Pons (tissue), 1 donor: ENCODE data around the gene DHX9.
"Not testable (repeated sequence)": the region's sequence is repeated elsewhere in the genome, so short reads cannot be mapped to it uniquely, and the experiment has no call there.

Experiments used
- DNase-seq: peaks from one replicate; pipeline ENCODE4 v3.0.0-alpha.2; 2016; ENCODE audit warnings: low spot score

The DHX9 gene

DNA sequence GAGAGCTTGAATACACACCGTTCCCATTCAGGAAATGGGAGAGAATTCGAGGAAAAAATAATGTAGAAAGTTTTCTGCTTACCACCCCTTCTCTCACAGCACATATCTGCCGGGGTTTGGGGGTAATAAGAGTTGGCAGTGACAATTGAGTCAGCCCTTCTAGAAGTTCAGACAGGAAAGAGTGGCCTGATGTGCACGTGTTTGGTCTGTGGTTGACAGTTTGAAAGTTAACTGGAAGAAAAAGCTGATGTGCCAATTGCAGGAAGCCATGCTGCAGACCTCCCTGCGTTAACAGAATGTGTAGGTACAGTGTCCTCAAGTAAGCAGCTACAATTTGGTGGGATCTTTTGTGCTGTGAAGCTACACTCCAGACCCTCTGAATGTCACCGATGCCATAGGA is 50.9 kb downstream of the DHX9 start:
- no peak for DNase-seq

DNA sequence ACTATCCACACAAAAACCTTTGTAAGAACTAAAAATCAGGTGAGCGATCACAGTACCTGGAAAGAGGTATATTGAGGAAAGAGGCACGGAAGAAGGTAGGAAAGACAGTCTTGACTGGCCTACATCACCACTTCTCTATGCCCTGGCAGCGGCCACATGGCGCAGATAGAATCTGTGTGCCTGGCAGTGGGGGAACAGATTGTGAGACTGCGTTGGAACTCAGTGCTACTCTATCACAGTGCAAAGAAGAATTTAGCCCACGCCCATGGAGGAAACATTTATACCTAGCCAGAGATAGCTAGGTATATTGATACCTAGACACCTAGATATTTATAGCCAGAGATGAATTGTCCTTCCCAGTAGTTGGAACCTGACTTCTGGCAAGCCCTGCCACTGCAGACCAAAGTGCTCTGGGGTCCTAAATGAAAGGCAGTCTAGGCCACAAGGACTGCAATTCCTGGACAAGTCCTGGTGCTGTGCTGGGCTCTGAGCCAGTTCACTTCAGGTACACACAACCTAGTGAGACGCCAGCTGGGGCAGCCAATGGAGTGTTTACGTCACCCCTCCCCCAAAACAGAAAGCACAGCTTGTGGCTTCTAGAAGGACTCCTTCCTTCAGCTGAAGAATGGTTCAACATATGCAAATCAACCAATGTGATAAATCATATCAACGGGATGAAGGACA is 51.9 kb downstream of the DHX9 start:
- no peak for DNase-seq

- no peak for DNase-seq
These were observed 58.5 kb downstream of the DHX9 start for GRCh38 chr1:182897696-182898095.

DNA sequence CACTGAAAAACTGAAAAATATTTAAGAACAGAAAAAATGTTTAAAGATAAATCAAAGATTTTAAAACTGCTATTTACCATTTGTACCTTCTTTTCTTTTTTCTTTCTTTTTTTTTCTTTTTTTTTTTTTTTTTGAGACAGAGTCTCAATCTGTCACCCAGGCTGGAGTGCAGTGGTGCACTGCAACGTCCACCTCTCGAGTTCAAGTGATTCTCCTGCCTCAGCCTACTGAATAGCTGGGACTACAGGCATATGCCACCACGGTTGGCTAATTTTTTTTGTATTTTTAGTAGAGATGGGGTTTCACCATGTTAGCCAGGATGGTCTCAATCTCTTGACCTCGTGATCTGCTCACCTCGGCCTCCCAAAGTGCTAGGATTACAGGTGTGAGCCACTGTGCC is 62.8 kb downstream of the DHX9 start:
- DNase-seq, result not testable (repeated sequence)

DNA sequence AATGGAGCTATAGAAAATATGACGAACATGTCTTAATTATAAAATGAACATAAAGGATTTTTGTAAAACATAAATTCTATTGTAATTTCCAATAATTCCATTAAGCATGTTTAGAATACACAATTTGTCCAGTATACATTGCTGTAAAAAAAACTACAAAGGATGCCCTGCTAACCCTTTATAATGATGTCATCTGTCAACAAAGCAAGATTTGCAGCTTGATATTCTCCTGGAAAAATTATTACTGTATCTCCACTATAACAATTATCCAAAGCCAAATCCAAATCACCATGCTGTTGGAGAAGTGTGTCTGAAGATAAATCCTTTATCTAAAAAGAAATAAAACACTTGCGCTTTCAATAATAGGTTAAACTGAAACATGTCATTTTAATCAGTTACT is 66.2 kb downstream of the DHX9 start:
- DNase-seq, result no peak

DNA sequence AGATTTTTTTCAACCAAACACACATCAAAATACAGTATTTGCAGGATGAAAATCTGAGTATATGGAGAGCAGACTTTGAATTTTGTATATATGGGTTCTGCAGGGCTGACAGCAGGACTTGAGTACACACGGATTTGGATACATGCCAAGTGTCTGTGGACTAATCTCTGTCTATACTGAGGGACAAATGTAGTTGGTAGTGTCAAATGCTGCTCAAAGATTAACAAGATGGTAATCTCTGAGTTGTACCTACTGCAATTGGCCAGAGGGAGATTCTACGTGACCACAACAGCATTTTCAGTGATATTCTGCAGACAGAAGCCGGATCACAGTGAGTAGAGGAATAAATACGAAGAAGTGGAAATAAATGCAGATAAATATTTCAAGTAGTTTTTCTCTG is 70.4 kb downstream of the DHX9 start:
- no peak for DNase-seq

GRCh38 chr1:182910143-182910542 is 71.0 kb downstream of the DHX9 start:
- DNase-seq, result no peak

DNA sequence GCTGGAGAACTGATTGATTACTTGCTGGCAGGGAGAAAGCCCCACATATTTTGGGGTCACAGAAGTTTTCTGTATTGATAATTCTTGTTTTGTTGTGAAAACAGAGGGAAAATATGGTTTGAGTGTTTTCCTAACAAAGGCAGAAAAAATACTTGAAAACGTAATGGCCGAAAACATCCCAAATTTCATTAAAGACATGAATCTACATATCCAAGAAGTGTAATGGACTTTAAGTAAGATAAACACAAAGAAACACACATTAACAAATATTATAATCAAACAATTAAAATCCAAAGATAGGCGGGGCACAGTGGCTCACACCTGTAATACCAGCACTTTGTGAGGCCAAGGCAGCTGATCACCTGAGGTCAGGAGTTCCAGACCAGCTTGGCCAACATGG is 74.3 kb downstream of the DHX9 start:
- DNase-seq, result no peak

DNA sequence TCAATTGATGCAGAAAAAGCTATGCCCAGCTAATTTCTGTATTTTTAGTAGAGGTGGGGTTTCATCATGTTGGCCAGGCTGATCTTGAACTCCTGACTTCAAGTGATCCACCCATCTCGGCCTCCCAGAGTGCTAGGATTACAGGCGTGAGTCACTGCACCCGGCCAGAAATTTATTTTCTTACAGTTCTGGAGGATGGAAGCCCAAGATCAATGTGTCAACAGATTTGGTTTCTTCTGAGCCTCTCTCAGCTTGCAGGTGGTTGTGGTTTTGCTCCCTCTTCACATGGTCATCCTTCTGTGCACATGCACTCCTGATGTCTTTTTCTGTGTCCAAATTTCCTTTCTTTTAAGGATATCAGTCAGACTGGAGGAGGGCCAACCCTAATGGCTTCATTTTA is 78.2 kb downstream of the DHX9 start:
- DNase-seq, result no peak

GRCh38 chr1:182925661-182926060 is 86.5 kb downstream of the DHX9 start:
- no peak for DNase-seq

DNA sequence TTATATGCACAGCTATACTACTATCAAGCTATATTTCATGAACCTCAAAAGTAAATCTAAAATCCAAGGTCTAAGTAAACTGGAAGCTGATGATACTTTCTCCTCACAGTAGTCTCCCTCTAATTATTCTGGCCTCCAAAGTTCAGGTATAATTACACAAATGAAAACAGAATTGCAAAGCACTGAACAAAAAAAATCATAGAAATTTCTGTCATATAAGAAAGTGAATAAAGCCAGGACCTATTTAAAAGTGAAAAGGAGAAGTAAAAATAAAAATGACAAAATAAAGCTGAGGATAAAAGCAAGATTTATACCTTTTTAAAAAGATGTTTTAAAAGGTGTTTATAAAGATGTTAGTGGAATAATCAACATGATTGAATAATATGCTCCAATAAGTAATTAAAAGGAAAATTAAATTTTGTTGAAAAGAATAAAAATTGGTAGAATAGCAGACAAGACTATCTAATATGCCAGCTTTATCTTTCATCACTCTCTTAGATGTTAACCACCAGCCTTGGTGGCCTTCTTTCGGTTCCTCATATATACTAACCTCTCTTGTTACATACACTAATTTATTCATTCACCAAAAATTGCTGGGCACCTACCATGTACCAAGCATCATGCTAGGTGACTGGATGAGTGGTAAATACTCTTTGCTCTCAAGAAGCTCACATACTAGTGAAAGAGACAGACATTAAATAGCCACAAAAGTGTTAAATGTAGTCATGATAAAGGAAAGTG is 88.7 kb downstream of the DHX9 start:
- no peak for DNase-seq

DNA sequence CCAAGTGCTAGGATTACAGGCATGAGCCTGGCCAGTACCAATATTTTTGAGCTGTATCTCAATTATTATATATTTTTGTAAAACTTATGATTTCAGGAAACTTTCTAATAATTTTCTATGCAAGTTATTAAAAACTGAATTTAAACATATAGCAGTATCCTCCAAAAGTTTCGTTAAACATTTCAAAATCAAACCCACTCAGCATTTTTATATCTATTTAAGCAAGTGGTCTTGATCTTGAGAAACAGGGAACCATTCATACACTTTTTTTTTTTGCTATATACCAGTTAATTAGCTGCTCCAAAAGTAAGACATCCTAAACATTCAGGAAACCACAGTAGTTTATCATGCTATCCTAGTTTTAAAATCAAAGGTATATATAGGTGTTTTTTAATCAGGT is 91.8 kb downstream of the DHX9 start:
- DNase-seq, result no peak

DNA sequence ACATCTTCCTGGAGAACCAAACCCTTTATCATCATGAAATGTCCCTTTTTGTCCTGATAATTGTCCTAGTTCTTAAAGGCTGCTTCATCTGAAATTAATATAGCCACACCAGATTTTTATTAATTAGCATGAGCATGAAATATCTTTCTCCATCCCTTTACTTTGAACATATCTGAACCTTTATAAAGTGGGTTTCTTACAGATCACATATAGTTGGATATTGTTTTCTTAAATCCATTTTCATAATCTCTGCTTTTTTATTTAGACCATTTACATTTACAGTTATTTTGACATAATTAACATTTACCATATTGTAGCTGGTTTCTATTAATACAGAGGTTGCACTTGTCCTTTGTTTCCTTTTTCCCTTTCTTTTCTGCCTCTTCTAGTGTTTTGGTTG is 96.6 kb downstream of the DHX9 start:
- no peak for DNase-seq
